Stimulated activated CD4-positive, alpha-beta T cell treated with anti-CD3 and anti-CD28 coated beads, Interleukin-15, amount 100 ng/mL, for 48 hours (primary cell): ENCODE results near the gene FBXO44.

ENCODE experiments used
- DNase-seq, 2 donors: peaks; one replicate each; pipeline ENCODE4 v3.0.0-alpha.2; 2020; ENCODE audit warnings: low read depth in 2 of 2

FBXO44 gene

DNA sequence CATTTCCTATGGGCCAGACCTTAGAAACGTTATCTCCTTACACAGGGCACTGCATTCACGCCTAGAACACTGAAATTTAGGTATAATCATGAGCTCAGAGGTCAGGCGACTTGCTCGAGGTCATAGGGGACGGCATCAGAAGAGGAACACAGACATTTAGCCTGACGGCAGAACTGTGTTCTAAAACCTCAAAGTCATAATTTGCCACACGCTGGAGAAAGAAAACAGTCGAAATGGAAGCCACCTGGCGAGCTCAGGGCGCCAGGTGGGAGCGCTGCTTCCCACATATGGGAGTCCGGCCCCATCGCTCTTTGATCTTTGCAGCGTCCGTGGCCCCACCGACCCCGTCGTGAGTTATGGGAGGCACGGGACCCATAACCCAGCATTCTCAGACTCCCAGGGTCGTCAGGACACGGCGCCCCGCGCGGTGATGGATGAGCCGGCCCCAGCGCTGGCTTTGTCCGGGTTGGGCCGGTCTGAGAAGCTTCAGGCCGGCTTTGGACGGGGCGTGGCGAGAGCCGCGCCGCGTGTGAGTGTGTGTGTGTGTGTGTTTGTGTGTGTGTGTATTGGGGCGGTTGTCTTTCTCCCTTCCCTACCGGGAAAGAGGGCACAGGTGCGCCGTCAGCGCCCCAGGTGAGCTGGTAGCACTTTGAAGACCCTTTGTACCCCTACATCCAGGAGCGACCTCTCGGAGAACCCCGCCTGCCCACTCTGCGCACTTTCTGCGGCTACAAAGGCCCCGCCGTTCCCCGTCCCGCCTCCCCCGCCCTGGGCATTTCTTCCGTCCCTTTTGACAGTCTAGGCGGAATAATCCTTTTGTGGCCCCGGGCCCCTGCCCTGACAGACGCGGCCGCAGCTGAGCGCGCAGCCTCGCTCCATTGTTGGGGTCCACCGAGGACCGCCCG, 36.0 kb downstream of the FBXO44 start:
- DNase-seq, result no peak

DNA sequence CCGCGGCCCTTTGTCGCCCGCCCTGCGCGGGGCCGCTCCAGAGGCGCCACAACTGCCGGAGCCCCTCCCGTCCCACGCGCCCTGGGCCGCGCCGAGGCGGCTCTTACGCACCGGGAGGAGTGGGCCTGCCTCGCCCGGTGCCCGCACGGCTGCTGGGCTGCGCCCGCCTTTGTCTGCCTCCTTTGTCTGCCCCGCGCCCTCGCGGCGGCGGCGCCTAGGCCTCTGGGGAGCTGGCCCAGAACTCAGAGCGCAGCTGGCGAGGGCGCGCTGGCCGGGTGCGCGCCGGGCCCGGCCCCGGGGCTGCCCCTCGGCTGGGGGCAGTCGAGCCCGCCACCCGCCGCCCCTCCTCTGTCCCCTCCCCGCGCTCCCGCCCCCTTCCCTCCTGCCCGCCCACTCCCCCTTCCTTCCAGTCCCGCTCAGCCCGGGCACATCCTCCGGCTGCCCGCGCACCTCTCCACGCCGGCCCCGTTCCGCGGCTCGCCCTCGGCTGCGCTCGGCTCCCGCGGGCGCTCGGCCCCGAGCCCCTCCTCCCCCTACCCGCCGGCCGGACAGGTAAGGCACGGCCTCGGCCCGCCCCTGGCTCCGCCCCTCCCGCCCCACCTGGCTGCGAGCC, 36.7 kb downstream of the FBXO44 start, which contains the start of gene DRAXIN:
DRAXIN (plus strand) TSS at position 409 of the 613 bp plus-strand sequence. CDS start 14,549 bp downstream, outside the sequence.
- DNase-seq, result no peak

DNA sequence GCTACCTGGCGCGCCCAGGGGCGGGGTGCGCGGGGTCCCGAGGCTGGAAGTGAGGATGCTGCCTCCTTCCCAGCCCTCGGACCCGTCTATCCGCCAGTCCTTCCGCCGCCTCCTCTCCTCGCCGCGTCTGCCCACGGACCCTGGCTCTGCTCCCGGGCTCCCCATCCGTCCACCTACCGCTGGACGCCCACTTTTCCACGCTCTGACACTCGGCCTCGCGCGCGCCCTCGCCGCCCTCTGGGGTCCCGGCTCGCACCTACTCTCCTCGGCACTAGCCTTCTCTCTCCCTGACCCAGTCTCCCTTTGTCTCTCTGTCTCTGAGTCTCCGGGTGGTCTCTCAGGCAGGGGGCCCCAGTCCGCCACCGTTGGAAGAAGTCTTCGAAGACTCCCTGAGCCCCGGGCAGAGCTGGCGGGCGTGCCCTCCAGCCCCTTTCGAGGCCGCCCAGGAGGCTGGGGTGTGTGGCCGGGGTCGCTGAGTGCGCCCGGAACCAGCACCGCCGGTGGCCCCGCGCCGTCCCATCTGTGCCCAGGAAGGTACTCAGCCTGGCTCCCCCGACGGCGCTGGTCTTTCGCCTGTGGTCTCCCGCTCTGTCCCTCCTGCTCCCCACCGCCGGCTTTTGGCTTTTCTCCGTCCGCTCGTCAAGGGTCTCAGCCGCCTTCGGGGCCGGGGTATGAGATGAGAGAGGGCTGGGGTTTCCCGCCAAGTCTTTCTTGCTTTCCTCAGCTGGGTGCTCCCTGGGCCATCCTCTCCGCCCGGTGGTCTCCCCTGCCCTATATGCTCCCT, 37.4 kb downstream of the FBXO44 start:
- no peak for DNase-seq

DNA sequence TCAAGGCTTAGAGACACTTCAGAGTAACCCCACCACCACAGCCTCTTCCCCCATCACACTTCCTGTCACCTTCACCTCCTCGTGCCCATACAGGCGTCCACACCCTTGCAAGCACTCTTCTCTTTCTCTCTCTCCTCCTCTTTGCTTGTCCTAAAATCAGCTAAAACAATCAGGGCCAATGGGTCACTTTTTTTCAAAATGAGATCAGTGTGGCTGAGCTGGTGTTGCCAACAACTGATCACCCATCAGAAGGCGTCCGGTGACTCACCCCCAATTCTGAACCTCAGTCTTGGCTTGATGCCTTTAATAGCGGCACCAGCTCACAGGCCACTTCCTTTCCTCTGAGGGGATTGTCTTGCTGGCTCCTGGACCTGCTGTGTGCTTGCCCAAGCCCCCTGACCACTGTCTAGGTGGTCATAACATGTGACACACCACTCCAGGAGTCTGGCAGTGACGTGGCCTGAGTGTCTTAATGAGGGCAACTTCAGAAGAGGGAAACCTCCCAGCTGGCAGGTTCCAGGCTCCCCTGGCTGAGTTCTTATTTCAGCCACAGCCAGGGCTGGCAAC, 38.4 kb downstream of the FBXO44 start:
- DNase-seq, result peak in 1 of 2 donors; percentile 32

DNA sequence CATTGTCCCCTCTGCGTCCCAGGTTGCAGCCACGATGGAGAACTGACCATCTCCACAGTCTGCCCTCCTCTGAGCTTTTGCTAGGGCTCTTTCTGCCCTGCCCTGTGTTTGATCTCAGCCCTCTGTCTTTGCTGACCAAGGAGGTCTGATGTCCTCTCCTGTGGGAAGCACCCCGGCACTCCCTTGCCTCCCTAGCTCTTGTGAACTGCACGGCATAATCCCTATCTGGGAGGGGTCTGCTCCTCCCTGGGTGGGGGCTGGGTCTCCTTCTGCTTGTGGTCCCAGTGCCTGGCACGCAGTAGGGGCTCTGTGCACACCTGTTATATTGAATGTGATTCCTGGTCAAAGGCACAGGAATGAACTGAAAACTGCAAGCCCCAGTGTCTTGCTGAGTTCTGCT, 39.2 kb downstream of the FBXO44 start:
- DNase-seq, result no peak

DNA sequence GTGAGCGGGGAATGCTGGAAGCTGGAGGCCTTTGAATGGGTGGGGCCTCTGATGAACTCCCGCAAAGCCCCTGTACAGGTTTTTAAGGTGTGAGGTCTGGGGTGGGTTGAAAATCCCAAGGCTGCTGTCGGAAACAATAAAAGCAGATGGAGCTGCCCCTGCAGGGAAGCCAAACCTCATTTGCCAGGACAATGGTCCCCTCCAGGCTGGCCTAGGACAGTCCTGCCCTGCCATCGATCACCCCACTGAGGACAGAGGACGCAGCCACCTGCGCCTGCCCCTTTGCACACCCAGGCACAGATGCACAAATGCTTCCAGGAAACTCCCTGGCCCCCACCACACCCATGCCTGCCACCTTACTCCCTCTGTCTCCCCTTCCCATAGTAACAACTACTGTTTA, 41.2 kb downstream of the FBXO44 start:
- no peak for DNase-seq

DNA sequence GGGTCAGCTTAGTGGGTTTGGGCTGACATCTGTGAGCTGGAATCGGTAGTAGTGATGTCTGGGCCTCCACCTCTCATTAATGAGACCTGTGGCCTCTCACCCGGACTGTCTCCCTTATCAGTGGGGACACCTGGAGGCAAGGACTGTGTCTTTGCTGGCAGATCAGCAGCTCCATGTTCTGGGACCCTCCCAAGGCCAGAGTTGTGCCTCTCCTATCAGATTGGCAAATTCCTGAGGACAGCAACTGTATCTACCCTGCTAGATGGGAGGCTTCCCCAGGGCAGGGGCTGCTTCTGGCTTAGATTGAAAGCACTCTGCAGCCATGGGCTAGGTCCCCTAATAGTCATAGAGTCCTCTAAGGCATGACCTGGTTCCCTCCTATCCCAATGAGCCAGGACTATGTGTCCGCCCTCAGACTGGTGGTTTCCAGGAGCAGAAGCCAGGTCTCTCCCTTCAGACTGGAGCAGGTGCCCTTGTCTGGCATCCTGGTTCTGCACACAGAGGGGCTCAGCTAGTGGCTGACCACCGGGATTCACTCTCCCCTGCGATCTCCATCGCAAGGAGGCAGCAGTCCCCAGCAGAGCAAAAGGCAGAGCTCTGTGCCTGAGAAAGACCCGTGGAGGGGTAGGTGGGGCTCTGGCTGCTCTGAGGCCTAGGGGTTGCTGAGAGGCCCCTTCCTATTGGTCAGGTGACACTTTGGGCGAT, 42.7 kb downstream of the FBXO44 start:
- no peak for DNase-seq

DNA sequence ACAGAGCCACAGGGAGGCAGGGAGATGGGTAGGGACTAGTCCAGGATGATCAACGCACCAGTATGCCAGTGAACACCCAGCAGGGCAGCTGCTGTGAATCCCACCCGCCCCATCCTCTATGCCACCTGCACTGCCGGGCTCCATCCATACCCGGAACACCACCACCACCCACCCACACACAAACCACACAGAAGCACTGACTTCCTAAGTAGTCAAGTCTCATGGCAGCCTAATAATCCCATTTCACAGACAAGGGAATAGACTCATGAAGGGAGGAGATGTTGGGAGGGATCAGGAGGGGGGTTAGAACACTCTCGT, 43.2 kb downstream of the FBXO44 start:
- no peak for DNase-seq

DNA sequence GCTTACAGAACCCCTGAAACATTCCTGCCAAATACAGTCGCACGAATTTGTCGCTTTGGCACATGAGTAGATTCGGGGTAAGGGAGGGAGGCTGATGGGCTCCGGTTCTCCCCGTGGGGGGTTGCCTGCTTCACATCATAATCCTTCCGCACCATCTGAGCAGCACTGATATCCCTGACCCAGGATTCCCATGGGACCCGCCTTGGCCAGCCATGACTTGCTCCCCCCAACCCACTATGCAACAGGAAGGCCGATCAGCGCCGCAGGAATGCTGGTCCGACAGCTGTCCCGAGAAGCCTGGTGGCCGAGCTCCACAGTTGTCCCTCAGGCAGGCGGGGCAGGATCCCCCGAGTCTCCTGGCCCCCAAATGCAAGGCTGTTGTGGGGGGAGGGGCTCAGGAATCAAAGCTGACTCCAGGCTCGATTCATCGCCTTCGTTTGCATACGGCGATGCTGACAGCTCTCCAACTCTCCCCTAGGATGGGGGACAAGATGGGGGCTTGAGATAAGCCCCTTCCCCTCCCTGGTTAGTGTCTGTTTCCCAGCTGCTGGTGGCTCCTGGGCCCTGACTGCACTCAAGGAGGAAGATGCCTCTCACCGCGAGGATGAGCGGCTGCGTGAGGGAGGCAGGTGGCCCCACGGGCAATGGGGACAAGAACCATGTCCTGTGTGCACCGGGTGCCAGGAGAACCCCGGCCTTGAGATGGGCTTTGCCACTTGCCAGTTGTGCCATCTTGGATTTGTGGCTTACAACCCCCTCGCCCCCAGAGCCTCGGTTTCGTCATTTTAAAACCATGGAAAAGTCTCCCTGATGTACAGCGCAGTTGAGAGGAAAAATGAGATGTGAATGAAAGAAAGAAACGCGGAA, 46.2 kb downstream of the FBXO44 start:
- no peak for DNase-seq

DNA sequence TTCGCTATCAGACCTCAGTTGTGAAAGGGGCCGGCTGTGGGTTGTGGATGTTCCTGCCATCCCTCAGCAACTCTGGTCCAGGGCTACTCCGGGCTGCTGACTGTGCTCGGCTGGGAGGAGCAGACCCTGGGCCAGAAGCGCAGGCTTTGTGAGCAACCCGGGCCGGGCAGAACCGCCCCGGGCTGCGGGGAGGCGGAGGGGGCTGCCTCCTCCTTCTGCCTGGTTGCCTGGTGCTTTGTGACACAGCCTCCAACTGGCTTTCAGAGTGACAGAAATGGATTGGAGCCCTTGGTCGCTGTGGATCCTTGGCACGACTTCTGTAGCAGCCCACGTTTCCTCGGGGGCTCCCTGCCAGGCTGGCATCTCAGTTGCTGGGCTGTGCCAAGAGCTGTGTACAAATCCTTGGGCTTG, 46.9 kb downstream of the FBXO44 start:
- DNase-seq, result no peak

DNA sequence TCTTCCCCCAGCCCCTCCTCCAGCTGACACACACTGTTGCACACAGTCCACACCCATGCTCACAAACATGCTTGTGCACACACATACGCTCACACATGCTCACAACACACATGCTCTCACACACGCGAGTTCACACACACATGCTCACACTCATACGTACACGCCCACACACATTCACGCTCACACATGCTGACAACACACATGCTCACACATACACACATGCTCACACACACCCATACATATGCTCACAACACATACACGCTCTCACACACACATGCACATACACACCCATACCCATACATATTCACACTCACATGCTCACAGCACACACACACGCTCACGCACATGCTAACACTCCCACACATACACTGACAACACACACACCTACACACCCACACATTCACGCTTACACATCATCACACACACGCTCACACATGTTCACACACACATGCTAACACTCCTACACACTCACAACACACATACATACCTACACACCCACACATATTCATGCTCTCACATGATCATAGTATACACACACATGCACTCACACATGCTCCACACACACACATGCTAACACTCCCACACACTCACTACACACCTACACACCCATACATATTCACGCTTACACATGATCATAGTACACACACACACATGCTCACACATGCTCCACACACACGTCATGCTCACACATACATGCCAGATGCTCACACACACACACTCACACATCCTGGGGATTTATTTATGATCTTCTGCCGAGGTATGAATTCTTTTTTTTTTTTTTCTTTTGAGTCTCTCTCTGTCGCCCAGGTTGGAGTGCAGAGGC, 47.5 kb downstream of the FBXO44 start:
- DNase-seq, result no peak

DNA sequence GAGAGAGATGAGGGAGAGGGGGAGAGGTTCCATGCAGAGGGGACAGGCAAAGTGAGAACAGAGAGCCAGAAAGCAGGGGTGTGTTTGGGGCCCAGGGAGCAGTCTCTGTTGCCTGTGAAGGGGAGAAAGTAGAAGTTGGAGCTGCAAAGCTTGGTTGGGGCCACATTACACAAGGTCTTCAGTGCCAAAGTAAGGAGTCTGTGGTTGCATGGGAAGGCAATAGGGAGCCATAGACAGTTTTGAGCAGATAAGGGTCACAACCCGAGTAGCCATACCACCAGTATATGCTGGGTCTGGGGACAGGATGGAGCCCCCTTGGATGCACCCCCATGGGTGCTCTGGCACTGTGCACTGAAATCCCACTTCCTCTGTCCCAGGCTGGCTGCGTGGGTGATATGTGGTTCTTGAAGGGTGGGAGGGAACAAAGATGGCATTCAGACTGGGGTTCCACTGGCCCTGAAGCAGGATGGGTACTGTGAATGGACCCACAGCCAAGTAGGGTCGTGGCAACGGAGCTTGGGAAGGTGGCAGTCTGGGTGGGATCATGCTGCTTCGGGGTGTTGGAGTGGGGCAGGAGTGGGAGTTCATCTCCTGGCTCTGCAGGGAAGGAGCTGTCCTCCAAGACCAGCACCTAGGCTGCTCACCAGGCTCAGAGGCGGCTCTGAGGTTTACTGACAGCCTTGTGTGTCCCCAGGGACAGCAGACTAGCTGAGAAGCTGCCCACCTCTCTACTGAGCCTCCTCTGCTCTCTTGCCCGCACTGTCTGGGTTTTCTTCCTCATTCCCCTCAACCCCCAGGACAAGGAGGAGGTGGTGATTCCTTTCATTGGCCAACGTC, 48.9 kb downstream of the FBXO44 start:
- DNase-seq, result no peak

DNA sequence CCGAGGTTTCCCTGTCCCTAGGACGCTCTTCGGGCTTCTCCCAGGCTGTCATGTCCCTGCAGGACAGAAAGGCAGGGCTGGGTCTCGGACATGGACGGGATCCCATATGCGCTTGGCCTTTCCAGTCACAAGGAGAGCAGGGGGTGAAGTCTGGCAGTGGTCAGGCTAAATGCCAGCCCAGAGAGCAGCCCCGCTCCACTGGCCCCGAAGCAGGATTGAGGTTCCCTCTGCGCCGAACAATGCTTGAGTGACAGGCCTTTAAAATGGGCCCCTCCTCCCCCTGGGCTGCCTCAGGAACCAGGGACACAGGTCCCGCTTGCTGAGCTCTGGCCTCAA, 49.5 kb downstream of the FBXO44 start:
- DNase-seq, result no peak

DNA sequence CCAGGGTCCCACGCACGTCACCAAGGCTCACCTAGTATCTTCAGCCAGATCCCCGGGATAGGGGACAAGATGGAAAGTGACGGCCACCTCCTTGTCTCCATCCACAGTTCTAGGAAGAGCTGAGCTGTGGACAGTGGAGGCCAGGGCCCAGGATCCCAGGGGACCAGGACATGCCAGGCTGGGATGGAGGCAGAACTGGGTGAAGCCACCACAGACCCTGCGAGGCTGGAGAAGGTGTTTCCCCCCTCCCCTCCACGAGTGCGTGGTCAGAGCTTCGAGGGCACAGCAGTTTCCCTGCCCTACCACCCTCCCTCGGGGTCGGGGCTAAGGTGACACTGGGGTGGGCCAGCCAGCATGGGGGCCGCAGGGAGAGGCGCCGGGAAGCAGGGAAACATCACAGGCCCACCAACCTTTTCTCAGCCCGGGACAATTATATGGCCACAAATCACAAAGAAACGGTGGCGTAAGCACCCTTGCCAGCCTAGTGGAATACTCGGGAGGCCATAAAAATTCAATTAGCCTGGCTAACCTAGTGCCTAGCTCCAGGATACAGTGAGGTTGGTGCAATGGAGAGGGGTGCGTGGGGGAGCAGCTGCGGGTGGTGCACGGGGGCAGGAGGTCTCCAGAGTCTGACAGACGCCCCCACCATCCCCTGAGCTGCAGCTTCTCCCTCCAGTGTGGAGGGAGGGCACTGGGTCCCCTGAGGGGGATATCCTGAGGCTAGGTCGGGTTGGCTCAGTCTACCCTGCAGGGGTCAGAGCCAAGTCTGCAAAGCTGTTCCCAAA, 50.2 kb downstream of the FBXO44 start:
- no peak for DNase-seq

DNA sequence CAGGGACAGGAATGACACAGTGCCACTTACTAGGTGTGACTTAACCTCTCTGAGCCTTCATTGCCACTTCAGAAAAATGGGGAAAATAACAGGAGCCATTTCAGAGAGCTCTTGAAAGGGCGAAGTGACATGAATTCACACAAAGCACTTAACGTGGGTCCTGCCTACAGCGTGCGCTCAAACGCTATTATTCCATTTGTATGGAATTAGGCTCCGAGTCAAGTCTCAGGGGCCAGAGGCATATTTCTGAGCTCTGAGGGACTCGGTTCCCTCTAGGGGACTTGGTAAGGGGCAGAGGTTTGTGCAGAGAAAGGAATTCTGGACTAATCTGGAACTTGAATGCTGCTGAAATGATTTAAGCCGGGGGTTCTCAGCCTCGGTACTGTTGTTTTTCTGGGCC, 50.9 kb downstream of the FBXO44 start:
- no peak for DNase-seq

DNA sequence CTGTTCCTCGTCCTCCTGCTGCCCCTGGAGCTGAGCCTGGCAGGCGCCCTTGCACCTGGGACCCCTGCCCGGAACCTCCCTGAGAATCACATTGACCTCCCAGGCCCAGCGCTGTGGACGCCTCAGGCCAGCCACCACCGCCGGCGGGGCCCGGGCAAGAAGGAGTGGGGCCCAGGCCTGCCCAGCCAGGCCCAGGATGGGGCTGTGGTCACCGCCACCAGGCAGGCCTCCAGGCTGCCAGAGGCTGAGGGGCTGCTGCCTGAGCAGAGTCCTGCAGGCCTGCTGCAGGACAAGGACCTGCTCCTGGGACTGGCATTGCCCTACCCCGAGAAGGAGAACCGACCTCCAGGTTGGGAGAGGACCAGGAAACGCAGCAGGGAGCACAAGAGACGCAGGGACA, 51.6 kb downstream of the FBXO44 start:
- no peak for DNase-seq

DNA sequence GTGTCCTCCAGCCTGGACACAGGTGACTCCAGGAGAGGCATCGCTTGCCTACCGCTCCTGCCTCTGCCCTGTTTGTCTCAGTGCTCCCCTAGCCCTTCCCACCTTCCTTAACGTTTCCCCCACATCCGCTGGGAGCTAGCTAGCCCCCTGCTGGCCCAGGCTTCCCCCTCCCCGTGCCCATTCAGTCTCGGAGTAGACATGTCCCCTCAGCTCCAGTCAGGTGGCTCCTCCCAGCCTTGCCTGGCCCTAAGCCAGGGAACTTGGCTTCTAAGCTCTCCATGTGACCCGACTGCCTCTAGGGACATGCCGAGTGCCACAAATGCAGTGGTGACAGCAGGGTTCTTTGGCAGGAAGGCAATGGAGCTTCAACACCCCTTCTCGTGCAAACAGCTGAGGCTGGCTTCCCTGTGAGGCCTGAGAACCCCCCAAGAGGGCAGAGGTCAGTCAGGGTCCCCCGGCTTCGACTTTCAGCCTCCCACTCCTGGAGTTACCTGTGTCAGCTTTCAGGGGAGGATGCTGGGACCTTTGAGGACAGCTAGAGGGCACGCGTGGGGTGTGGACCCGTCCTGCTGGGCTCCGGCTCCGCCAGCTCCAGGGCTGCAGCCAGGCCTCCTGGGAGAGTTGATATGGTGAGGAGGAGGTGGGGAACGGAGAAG, 53.1 kb downstream of the FBXO44 start:
- DNase-seq, result no peak
